Uterus (tissue), 2 donors: ENCODE measurements around the gene RALGPS1.

Experiments used
- CTCF ChIP-seq, 4 experiments: fragments of 200-600 bp in 2 of 4; fragments of 450-650 bp in 2 of 4; sonication (generic) in 2 of 4; IDR thresholded peaks; one replicate each; pipeline ENCODE4 v1.5.1; 2016 to 2019; ENCODE audit warnings: antibody characterized with exemption in 4 of 4, mild to moderate bottlenecking in 2 of 4, moderate library complexity in 1 of 4
- POLR2A ChIP-seq, 2 donors: fragments of 450-650 bp; IDR thresholded peaks; one replicate each; pipeline ENCODE4 v1.6.1; 2016; ENCODE audit warnings: antibody characterized with exemption in 2 of 2, mild to moderate bottlenecking in 1 of 2, moderate library complexity in 1 of 2

GRCh38 chr9:127252410-127253318, 338.1 kb downstream of the RALGPS1 start:
- TF ChIP-seq CTCF (IDR thresholded peaks at IDR 0.05) (no peak), POLR2A (IDR thresholded peaks at IDR 0.05) (no peak)
